HG02759 (cell line): ENCODE results near the gene FTO.

Experiments
- ATAC-seq: cut with Tn5 transposase; IDR thresholded peaks from one replicate; pipeline ENCODE4 v1.9.1; 2021; ENCODE audit warnings: mild to moderate bottlenecking, moderate library complexity; ENCODE audit not compliant: unreplicated experiment

FTO gene

DNA sequence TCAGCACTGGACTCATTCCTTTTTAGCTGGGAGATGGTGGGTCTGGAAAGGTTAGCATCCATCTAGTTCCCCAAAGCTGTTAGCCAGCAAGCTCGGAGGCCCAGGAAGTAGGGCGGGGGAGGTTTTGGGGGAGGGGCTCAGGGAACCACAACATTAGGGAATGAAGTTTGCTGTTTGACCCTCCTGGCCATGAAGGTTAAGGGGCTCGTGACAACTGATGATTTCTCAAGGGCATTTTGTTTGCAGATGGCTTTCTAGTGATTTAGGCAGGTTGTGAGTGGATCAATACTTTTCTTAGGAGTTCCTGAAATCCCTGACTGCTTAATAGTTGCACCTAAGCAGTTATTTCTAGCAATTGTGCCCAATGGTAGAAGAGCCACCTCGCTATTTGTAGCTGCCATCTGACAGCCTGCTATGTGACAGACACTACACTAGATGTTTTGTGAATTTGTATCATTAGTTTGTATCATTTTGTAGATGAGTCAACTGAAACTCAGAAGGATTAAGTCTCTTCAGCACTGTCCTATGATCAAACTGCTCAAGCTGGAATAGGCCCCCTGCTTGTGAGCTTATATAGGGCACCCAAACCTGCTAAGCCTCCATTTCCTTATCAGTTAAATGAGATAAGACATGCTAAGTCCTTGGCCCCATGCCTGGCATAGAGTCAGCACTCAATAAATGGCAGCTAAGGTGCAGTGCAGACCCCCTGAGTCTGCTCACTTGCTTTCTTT, 436.3 kb downstream of the FTO start:
- ATAC-seq, result no peak

DNA sequence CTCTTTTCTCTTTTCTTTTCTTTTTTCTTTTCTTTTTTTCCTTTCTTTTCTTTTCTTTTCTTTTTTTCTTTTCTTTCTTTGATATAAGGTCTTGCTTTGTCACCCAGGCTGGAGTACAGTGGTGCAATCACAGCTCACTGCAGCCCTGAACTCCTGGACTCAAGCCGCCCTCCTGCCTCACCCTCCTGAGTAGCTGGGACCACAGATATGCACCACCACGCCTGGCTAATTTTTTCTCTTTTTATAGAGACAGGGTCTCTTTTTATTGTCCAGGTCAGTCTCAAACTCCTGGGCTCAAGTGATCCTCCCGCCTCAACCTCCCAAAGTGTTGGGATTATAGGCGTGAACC, 436.8 kb downstream of the FTO start:
- ATAC-seq, result no peak

DNA sequence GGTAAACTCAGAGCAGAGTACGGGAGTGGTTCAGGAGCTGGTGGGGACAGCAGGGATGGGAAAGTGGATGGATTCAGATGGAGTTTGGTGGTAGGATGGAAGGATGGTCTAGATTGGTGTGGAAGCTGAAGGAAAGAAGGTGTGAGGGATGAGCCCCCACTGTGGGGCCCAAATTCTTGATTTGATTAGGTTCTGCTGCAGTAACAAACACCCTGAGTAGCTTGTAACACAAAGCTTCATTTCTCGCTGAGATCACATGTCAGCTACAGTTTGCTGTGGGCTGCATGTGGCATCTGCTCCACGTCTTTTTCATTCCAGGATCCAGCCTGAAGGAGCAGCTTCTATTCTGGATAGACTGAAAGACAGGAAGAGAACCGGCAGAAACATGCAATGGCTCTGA, 438.8 kb downstream of the FTO start:
- no peak for ATAC-seq

DNA sequence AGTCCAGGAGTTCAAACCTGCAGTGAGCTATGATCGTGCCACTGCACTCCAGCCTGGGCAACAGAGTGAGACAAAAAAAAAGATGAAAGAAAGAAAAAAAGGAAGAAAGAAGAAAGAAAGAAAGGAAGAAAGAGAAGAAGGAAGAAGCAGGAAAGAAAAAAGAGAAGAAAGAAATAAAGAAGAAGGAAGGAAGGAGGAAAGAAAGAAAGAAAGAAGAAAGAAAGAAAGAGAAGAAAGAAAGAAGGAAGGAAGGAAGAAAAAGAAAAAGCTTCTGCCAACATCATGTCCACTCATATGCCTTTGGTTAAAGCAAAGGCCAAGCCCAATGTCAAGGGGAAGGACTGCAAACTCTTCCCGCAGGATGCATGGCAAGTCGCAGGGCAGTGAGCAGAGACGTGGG, 439.5 kb downstream of the FTO start:
- ATAC-seq, result no peak

DNA sequence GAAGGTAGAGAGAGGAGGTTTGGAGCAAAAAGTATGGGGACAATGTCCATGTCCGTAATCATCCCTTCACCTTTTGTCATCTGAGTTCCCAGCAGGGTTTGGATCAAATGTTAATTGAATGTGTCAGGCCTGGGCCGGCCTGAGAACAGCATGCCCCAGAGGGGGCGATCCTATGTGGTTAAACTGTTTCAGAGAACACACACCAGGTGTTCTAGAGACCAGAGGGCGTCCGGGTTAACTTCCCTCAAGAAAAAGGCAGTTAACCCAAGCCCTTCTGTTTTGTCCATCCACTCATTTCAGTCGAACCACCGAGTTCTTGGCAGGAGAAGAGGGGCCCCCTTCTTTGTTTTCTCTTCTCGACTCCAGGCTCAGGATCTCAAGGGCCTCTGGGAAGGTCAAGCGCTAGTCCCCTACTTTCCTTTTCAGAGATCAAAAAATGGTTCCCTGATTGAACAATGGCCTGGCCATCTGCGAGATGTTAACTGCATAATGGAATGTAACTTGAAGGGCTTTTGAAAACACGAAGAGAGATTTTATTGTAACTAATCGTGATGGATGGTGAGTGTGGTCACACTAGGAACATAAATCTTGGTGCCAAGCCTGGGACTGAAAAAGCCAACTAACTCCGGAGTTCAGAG, 440.1 kb downstream of the FTO start:
- no peak for ATAC-seq

DNA sequence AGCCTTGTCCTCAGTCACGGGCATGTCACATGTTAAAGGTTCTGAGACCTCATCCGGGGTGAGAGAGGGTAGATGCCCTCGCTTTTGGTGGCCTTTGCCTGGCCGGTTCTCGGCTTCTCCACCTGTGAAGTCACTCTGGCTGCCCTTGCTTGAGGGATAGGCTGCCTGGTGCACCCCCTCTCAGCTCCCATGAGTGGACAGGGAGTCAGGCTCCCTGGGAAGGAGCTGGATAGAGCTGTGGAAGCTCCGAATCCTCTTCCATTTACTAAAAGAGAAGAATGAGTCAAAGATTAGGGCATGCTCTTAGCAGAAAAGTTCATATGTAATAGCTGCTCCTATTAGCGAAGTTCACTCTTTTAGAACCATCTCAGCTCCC, 440.6 kb downstream of the FTO start:
- no peak for ATAC-seq

DNA sequence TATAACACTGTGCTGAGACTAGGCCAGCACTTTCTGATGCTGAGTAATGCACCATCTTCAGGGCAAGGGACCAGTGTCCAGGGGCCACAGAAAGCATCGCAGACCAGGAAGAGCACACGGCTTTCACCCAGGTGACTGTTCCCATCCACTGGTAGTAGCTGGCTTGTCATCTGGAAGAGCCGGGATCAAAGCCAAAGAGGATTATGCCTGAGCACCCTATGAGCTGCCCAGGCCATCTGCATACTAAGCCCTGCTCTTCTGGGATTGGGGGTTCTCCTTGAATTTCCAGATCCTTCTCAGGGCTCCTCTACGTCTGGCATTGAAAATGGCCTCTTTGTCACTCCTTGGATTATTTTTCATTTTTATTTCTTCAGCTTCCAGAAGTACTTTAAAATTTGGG, 441.9 kb downstream of the FTO start:
- ATAC-seq, result no peak

DNA sequence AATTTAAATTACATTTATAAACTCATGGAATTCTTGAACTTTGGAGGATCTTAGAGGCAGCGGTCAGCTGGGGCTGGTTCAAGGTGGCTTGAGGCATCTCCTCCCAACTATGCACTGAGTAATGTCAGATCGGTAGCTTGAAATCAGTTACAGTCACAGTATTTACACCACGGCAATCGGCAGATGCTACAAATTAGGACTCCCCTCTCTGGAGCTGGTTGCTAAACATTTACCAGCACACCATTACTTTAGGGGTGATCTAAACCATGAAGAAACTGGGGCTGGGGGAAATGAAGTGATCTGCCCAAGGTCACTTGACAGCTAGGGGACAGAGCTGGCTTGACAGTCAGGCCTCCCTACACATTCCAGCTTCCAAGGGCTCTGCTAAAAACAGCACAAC, 445.0 kb downstream of the FTO start:
- ATAC-seq, result no peak

DNA sequence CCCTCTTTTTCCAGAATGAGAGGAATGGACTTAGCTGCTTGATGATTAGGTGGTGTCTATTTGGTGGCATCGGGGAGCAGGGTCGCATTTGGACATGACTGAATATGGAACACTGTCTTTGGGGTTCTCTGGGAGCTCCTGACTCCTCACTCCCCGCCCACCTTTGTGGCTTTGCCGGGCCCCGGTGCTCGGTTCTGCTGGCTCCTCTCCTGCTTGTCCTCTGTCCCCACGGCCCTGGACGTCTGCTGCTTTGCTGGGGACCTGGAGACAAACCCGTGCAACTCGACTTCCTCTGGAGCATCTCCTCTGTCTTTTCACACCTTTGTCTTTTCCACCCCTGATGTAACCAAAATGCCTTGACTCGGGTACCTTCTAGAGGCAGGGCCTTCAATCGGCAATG, 446.9 kb downstream of the FTO start:
- no peak for ATAC-seq

DNA sequence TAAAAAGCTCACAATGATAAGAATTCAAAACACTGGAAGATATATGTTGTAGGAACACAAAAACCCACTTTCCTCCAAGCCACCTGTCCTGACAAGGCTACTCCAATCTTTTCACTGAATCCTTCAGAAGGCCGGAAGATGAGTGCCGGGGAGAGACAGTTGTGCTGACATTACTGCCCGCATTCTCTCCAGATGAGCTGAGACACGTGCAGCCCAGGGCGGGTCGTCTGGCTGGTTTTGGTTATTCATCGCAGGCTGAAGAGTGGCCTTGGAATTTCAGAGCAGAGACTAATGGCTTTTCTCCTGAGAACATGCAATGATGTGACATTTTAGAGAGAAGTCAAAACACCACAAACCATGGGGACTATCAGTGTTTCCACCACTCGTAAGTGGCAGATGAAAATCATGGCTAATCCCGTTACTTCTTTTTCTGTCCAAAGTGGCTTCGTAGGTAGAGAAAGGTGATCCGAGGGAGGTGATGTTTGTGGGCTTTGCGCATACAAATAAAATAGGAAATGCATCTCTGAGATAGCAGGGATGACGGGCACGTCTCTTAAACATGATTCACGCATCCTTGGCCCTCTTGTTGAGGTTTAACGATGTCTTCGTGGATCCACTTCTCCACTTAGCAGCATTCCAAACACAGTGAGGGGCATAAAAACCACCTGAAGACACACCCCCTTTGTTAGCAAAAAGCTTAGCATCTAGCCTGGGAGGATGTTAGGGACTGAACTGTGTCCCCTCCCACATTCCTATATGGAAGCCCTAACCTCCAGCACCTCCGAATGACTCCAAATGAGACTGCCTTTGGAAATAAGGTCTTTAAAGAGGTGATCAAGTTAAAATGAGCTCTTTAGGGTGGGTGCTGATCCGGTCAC, 448.6 kb downstream of the FTO start:
- no peak for ATAC-seq

DNA sequence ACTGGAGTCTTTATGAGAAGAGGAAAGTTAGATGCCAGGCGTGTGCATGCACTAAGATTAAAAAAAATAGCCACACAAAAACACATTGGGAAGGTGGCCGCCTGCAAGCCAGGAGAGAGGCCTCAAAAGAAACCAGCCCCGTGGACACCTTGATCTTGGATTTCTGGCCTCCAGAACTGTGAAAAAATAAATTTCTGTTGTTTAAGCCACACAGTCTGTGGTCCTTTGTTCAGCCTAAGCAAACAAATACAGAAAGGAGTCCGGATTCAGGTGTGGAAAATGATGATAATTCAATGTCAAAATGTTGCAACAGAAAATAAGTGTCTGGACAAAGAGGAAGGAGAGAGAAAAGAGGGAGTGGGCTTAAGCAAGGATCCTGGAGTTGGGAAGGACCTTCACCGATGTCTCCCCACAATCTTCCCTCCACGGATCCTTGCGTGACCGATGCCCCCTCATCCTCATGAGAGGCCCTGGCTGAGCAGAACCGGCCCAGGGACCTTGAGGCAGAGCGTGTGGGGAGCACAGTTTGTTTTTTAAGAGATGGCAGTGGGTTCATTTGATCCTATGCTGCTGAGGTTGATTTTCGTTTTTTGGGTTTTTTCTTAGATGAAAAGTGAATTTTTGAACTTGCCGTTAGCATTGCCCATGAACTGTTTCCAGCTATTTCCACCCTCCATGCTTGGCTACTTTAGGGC, 449.4 kb downstream of the FTO start:
- ATAC-seq, result no peak

DNA sequence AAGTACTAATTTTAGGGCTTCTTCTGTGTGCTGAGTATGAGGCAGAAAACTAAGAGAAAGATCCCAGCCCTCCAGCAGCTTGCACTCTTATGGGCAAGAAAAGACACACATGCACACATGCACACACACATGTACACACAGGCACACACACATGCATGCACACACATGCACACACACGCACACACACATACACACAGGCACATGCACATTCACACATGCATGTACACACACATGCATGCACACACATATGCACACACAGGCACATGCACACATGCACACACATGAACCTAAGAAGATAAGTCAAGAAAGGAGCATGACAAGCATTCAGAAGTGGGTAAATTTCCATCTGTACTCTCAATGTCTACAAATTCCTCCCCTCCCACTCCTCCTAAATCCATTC, 452.4 kb downstream of the FTO start:
- no peak for ATAC-seq

DNA sequence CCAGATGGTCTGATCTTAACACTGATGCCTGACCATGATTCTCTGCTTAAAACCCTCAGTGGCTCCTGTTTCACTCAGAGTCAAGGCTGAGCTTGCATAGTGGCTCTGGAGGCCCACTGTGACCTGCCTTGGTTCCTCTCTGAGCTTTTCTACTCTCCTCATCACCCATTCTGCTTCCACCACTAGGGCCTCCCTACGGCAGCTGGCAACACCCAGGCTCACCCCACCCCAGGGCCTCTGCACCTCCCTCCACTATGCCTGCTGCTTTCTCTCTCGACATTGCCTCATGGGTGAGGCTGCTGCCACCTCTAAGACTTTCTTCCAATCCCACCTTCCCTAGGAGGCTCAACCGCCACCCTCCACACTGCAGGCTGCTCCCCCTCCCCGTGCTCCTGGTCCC, 455.0 kb downstream of the FTO start:
- no peak for ATAC-seq

DNA sequence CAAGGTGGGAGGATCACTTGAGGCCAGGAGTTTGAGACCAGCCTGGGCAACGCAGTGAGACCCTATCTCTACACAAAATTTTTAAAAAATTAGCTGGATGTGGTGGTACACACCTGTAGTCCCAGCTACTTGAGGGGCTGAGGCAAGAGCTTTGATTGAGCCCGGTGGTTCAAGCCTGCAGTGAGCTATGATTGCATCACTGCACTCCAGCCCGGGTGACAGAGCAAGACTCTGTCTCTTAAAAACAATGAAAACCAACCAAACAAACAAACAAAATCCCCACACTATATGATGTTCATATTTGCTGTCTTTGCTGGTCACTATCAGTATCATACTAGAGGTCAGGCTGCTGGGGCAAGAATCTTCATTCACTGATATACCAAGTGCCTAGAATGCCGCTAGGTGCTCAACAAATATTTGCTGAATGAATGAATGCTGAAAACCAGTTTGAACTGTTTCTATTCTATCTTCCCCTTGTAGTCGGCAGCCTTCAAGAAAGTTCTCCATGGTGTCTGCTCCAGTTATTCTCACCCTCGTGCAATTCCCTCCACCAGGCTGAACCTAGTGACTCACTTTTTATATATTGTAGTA, 455.6 kb downstream of the FTO start:
- no peak for ATAC-seq

DNA sequence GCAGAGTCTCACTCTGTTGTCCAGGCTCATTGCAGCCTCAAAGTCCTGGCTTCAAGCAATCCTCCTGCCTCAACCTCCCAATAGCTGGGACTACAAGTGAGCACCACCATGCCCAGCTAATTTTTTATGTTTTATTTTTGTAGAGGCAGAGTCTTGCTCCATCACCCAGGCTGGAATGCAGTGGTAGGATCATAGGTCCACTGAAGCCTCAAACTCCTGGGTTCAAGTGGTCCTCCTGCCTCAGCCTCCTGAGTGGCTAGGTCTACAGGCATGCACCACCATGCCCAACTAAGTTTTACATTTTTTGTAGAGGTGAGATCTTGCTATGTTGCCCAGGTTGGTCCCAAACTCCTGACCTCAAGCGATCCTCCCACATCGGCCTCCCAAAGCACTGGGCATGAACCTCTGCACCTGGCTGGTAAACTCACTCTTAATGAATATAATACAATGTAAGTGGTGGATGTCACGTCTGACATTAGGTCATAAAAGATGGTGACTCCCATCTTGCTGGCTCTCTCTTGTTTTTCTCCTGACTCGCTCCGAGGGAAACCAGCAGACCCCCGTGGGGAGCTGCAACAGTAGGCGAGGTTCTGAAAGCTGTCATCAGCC, 456.4 kb downstream of the FTO start:
- ATAC-seq, result no peak

DNA sequence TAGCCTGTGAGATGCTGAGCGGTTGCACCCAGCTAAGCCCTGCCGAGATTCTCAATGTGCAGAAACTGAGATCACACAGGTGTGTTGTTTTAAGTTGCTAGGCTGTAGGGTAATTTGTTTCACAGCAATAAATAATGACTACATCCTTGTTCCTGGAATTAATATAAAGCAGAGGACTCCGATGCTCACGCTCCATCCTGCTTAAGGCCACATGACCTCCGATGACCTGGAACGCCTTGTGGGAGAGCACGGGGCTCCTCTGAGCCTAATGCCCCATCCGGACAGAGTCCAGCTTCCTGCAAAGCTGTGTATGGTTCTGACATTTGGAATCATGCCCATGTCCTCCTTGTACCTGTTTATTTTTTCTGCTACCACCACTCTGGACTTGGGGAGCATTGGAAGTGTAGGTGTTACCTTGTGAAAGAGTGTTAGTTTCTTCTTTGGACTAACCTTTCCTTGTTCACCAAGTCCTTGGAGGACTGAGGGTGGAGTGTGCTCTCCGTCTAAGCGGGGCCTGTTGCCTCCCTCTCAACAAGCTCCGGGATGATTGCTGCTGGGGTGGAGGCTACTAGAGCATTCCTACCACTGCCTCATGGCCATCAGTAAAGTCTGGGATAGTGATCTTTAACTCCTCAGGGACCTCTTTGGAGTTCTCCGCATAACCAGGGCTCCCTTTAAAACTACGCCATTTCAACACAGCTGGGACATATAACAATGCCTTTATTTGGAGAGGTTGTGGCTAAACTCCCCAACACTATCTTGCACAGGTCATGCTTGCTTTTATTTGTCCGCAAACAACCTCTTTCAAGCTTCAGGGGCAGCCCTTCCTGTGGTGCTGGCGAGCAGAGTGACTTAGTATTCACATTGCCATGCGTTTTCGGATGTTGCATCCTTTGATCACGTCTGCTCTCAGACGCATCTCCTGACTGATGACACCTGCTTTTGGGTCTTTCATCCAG, 457.3 kb downstream of the FTO start:
- no peak for ATAC-seq

DNA sequence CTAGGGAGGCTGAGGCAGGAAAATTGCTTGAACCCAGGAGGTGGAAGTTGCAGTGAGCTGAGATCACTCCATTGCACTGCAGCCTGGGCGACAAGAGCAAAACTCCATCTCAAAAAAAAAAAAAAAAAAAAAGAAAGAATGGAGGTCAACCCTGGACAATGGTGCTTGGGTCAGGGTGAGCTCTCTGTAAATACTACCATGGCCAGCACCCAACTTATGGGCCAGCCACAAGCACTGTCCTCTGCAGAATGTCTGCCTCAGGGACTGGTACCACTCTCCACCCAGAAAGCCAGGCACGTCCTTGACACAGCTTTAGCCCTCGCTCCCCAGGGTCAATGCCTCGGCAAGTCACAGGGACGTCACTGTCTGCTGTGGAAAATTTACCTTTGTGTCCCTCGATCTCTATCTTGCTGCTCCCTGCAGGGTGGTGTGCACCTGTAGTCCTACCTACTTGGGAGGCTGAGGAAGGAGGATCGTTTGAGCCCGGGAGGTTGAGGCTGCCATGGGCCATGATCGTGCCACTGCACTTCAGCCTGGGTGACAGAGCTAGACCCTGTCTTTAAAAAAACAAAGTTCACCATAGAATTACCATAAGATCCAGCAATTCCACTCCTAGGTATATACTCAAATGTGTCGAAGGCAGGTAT, 459.4 kb downstream of the FTO start:
- no peak for ATAC-seq

DNA sequence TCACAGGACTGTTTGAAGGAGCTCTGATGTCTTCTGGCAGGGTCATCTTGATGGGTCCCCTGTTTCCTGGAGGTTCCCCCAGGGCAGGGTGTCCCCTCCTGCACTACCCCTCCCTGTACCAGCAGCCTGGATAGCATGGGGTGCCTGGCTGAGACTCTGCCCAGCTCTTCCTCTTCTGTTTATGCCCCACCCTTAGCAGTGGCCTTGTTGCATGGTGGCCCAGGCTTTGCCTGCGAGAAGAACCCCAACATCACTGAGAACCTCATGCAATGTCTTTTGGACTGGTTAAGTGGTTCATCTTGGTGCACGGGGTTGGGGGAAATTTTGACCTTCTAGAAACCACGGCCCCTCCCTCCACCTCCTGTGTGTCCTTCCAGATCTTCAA, 460.8 kb downstream of the FTO start:
- ATAC-seq, result no peak
